Effector memory CD4-positive, alpha-beta T cell (primary cell): ENCODE data around the gene PCDHA4.
"Not testable (repeated sequence)": the region's sequence is repeated elsewhere in the genome, so short reads cannot be mapped to it uniquely, and the experiment has no call there.

Source experiments
- DNase-seq, 3 donors: peaks; one replicate each; pipeline ENCODE4 v3.0.0-alpha.2; 2020
- H3K27ac ChIP-seq: 2 replicates; pipeline ENCODE4 v1.7.0; 2013; ENCODE audit warnings: mild to moderate bottlenecking, low read length, moderate library complexity; ENCODE audit not compliant: insufficient read depth, poor library complexity, severe bottlenecking
- H3K27me3 ChIP-seq: replicated peaks from 2 replicates; pipeline ENCODE4 v1.7.0; 2013; ENCODE audit warnings: mild to moderate bottlenecking, low read length; ENCODE audit not compliant: insufficient read depth, control insufficient read depth, poor library complexity, severe bottlenecking
- H3K36me3 ChIP-seq: 2 replicates; pipeline ENCODE4 v1.7.0; 2013; ENCODE audit warnings: mild to moderate bottlenecking, low read length, moderate library complexity; ENCODE audit not compliant: control insufficient read depth, insufficient read depth
- H3K4me1 ChIP-seq: 2 replicates; pipeline ENCODE4 v1.7.0; 2013; ENCODE audit warnings: low read length, mild to moderate bottlenecking; ENCODE audit not compliant: control insufficient read depth, insufficient read depth, poor library complexity, severe bottlenecking
- H3K4me3 ChIP-seq: 2 replicates; pipeline ENCODE4 v1.7.0; 2013; ENCODE audit warnings: low read length, low read depth, mild to moderate bottlenecking; ENCODE audit not compliant: insufficient read depth, poor library complexity, severe bottlenecking
- H3K9me3 ChIP-seq: 2 replicates; pipeline ENCODE4 v1.7.0; 2013; ENCODE audit warnings: mild to moderate bottlenecking, low read length, moderate library complexity; ENCODE audit not compliant: control insufficient read depth

PCDHA4 gene

GRCh38 chr5:140821375-140822280, 14.8 kb downstream of the PCDHA4 start, which contains the start of gene PCDHA5:
Gene PCDHA5 (plus strand): TSS chr5:140821613.
- no peak within 1 kb of the TSS for H3K4me3 ChIP-seq
- H3K4me1 ChIP-seq: no peaks in the 10 kb centered on the region
- DNase-seq: no peak
- no peaks in the 10 kb centered on the region for H3K9me3 ChIP-seq
- no peak within 1 kb of the TSS for H3K27ac ChIP-seq
- H3K27me3 ChIP-seq: peaks cover 3% of the 10 kb centered on the region
- H3K36me3 ChIP-seq: no peaks in the 10 kb centered on the region

GRCh38 chr5:140822281-140822629, 15.4 kb downstream of the PCDHA4 start:
- no peak for DNase-seq
- Histone ChIP-seq H3K9me3 (no peaks in the 10 kb centered on the region), H3K27me3 (peaks cover 3% of the 10 kb centered on the region), H3K4me1 (no peaks in the 10 kb centered on the region), H3K4me3 (no peak overlapping the region), H3K36me3 (no peaks in the 10 kb centered on the region), H3K27ac (no peak overlapping the region)

GRCh38 chr5:140822969-140823368, 16.1 kb downstream of the PCDHA4 start:
- H3K9me3 ChIP-seq, H3K36me3 ChIP-seq, H3K4me1 ChIP-seq, H3K4me3 ChIP-seq, DNase-seq, H3K27me3 ChIP-seq, H3K27ac ChIP-seq: not testable (repeated sequence)

GRCh38 chr5:140823475-140823874, 16.6 kb downstream of the PCDHA4 start:
- Histone ChIP-seq H3K27ac (no peak overlapping the region), H3K4me1 (no peaks in the 10 kb centered on the region), H3K4me3 (no peak overlapping the region), H3K9me3 (no peaks in the 10 kb centered on the region), H3K36me3 (no peaks in the 10 kb centered on the region), H3K27me3 (peaks cover 3% of the 10 kb centered on the region)
- DNase-seq: no peak

- Histone ChIP-seq H3K27ac (no peak within 1 kb of the TSS), H3K27me3 (no peaks in the 10 kb centered on the region), H3K4me3 (no peak within 1 kb of the TSS), H3K4me1 (no peaks in the 10 kb centered on the region), H3K36me3 (no peaks in the 10 kb centered on the region), H3K9me3 (no peaks in the 10 kb centered on the region)
- DNase-seq: no peak
Measured at GRCh38 chr5:140827704-140828361, 21.0 kb downstream of the PCDHA4 start, which contains the start of gene PCDHA6. Gene PCDHA6 (plus strand): TSS chr5:140827960. CDS start chr5:140828092, 132 bp downstream.

GRCh38 chr5:140828362-140828737, 21.5 kb downstream of the PCDHA4 start:
- DNase-seq: no peak
- Histone ChIP-seq H3K36me3 (no peaks in the 10 kb centered on the region), H3K27me3 (no peaks in the 10 kb centered on the region), H3K9me3 (no peaks in the 10 kb centered on the region), H3K4me3 (no peak overlapping the region), H3K4me1 (no peaks in the 10 kb centered on the region), H3K27ac (no peak overlapping the region)

- not testable (repeated sequence) for H3K9me3 ChIP-seq, H3K36me3 ChIP-seq, H3K27ac ChIP-seq, H3K27me3 ChIP-seq, H3K4me3 ChIP-seq, H3K4me1 ChIP-seq, DNase-seq
Measured at GRCh38 chr5:140829511-140830501, 22.9 kb downstream of the PCDHA4 start.

- Histone ChIP-seq H3K4me3 (no peak within 1 kb of the TSS), H3K36me3 (no peaks in the 10 kb centered on the region), H3K9me3 (no peaks in the 10 kb centered on the region), H3K27me3 (no peaks in the 10 kb centered on the region), H3K4me1 (no peaks in the 10 kb centered on the region), H3K27ac (no peak within 1 kb of the TSS)
- DNase-seq: no peak
Measured at GRCh38 chr5:140833993-140834392, 27.1 kb downstream of the PCDHA4 start, which contains the start of gene PCDHA7. Gene PCDHA7 (plus strand): TSS chr5:140834269. CDS start chr5:140834384, 115 bp downstream.

GRCh38 chr5:140834439-140835008, 27.7 kb downstream of the PCDHA4 start:
- H3K9me3 ChIP-seq: not testable (repeated sequence)

More at GRCh38 chr5:140834439-140835008, 27.7 kb downstream of the PCDHA4 start:
- not testable (repeated sequence) for H3K27ac ChIP-seq, H3K36me3 ChIP-seq, H3K4me1 ChIP-seq, H3K27me3 ChIP-seq, DNase-seq, H3K4me3 ChIP-seq
